ENCODE data around the gene GRK2. TPM values are rescaled to one million over a fixed set of nuclear protein-coding genes. Genes with fewer than 3 reads are reported as not detected.

GRK2 gene
- total RNA-seq, 1 donor from 2014 or later: 100 TPM

DNA sequence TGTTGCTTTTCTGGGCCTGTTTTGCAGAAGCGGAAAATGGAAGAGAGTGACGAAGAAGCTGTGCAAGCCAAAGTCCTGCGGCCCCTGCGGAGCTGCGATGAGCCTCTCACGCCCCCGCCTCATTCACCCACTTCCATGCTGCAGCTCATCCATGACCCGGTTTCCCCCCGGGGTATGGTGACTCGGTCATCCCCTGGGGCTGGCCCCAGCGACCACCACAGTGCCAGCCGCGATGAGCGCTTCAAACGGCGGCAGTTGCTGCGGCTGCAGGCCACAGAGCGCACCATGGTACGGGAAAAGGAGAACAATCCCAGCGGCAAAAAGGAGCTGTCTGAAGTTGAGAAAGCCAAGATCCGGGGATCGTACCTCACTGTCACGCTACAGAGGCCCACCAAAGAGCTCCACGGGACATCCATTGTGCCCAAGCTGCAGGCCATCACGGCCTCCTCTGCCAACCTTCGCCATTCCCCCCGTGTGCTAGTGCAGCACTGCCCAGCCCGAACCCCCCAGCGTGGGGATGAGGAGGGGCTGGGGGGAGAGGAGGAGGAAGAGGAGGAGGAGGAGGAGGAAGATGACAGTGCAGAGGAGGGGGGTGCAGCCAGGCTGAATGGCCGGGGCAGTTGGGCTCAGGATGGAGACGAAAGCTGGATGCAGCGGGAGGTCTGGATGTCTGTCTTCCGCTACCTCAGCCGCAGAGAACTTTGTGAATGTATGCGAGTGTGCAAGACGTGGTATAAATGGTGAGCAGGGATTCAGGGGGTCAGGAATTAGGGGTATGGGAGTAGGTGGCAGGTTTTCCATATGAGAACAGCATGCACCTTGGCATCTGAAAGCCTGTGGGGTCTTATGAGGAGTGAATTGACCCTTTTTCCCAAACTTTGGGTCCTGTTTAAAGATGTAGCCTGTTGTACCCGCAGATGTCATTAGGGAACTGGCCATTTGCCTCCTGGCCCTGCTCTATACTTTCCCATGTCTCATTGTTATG lies 15.9 kb upstream of the GRK2 start:
- H3K27ac ChIP-seq: no peak overlapping the region
- H3K27me3 ChIP-seq: no peaks in the 10 kb centered on the region
- no peaks in the 10 kb centered on the region for H3K9me3 ChIP-seq
- H3K4me1 ChIP-seq: peaks cover 35% of the 10 kb centered on the region
- TF ChIP-seq POLR2AphosphoS5 (IDR thresholded peaks at IDR 0.05; ENCODE audit: insufficient read depth in 1 of 2, low read depth in 1 of 2) (no peak), POLR2A (IDR thresholded peaks at IDR 0.05) (no peak)
- TF ChIP-seq, protein P1, sequence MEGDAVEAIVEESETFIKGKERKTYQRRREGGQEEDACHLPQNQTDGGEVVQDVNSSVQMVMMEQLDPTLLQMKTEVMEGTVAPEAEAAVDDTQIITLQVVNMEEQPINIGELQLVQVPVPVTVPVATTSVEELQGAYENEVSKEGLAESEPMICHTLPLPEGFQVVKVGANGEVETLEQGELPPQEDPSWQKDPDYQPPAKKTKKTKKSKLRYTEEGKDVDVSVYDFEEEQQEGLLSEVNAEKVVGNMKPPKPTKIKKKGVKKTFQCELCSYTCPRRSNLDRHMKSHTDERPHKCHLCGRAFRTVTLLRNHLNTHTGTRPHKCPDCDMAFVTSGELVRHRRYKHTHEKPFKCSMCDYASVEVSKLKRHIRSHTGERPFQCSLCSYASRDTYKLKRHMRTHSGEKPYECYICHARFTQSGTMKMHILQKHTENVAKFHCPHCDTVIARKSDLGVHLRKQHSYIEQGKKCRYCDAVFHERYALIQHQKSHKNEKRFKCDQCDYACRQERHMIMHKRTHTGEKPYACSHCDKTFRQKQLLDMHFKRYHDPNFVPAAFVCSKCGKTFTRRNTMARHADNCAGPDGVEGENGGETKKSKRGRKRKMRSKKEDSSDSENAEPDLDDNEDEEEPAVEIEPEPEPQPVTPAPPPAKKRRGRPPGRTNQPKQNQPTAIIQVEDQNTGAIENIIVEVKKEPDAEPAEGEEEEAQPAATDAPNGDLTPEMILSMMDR (IDR thresholded peaks at IDR 0.05): no peak
- peaks cover 0 to 99% of the 10 kb centered on the region in 2 donors for H3K36me3 ChIP-seq
- intact Hi-C loops (cut with DNase I): no loop called here
- no peak overlapping the region for H3K4me3 ChIP-seq
- no peak for DNase-seq (ENCODE audit: extremely low spot score in 2 of 2)

DNA sequence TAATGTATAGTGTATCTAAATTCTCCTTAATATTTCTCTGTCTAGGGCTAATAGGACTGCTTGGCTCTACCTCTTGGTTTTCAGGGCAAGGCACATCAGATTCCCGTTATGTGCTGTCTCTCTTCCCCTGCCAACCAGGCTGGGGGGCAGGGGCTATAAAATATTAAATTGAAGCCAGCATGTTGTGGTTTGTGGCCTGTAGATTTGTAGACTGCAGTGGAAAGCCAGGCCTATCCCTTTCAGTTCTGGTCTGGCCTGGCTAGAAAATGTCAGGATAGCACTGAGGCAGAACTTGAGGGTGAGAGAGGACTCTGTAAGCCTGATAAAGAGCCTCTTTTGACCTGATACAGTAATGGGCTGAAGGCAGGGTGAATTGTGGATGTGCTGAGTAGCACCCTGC lies 14.4 kb upstream of the GRK2 start:
- H3K27me3 ChIP-seq: no peaks in the 10 kb centered on the region
- H3K36me3 ChIP-seq: peaks cover 0 to 92% of the 10 kb centered on the region in 2 donors
- no peak overlapping the region for H3K4me3 ChIP-seq
- no peaks in the 10 kb centered on the region for H3K9me3 ChIP-seq
- intact Hi-C loops (cut with DNase I): no loop called here
- TF ChIP-seq POLR2A (IDR thresholded peaks at IDR 0.05) (no peak), POLR2AphosphoS5 (IDR thresholded peaks at IDR 0.05; ENCODE audit: insufficient read depth in 1 of 2, low read depth in 1 of 2) (no peak)
- TF ChIP-seq, protein P1 (IDR thresholded peaks at IDR 0.05): no peak
- H3K27ac ChIP-seq: no peak overlapping the region
- no peak for DNase-seq (ENCODE audit: extremely low spot score in 2 of 2)
- peaks cover 35% of the 10 kb centered on the region for H3K4me1 ChIP-seq

DNA sequence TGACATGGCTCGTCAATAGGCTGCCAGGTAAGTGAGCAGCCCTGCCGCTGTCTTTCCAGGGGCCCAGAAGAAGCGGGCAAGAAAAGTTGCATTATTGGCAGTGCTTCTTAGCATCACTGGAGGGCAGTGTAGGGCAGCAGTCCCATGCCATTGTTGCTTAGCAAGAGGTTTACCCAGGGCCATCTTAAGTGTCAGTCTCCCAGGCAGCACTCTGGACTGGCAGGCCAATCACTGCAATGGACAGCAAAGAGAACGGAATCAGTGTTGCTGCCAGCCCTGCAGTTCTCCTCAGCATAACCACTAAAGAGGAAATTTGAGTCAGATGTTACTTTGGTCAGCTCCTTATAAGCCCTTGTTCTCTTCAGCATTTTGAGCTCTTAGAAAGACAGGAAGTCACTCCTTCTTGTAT lies 13.4 kb upstream of the GRK2 start:
- peak in 1 of 2 donors; percentile 81 for DNase-seq (ENCODE audit: extremely low spot score in 2 of 2)
- Histone ChIP-seq H3K9me3 (no peaks in the 10 kb centered on the region), H3K27ac (no peak overlapping the region), H3K4me1 (peaks cover 35% of the 10 kb centered on the region), H3K36me3 (peaks cover 0 to 83% of the 10 kb centered on the region in 2 donors), H3K4me3 (no peak overlapping the region), H3K27me3 (no peaks in the 10 kb centered on the region)
- TF ChIP-seq, protein P1 (IDR thresholded peaks at IDR 0.05): no peak
- TF ChIP-seq POLR2A (IDR thresholded peaks at IDR 0.05) (no peak), POLR2AphosphoS5 (IDR thresholded peaks at IDR 0.05; ENCODE audit: insufficient read depth in 1 of 2, low read depth in 1 of 2) (no peak)
- intact Hi-C loops (cut with DNase I): no loop called here

DNA sequence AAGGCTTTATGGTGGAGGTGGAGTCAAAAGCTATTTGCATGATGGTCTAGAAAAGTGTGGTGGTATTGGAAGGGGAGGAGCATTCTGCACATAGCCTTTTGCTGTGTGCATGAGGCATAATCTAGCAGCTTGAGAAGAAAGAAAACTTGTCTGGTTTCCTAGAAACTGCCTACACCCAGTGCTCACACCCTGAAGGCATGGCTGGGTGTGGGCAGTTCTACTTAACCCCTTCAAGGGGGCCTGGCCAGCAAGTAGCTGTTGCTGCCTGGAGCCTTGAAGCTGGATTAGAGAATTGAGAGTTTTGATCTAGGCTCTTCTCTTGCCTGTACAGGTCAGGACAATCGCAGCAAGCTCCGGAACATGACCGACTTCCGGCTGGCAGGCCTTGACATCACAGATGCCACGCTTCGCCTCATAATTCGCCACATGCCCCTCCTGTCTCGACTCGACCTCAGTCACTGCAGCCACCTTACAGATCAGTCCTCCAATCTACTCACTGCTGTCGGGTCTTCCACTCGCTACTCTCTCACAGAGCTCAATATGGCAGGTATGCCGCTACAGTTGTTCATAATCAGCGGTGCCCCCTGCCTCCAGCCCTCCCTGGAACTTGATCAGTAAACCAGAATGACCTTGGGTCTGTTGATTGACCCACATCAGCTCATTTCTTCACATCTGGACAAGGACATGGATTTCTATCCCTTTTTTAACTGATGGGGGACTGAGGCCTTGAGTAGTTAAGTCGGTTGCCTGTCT lies 12.2 kb upstream of the GRK2 start:
- peaks cover 0 to 71% of the 10 kb centered on the region in 2 donors for H3K36me3 ChIP-seq
- no peaks in the 10 kb centered on the region for H3K9me3 ChIP-seq
- H3K27ac ChIP-seq: peak overlapping the region; percentile 9
- H3K27me3 ChIP-seq: no peaks in the 10 kb centered on the region
- H3K4me1 ChIP-seq: peaks cover 31% of the 10 kb centered on the region
- intact Hi-C loops (cut with DNase I): no loop called here
- TF ChIP-seq POLR2A (IDR thresholded peaks at IDR 0.05) (no peak), POLR2AphosphoS5 (IDR thresholded peaks at IDR 0.05; ENCODE audit: insufficient read depth in 1 of 2, low read depth in 1 of 2) (no peak)
- TF ChIP-seq, protein P1 (IDR thresholded peaks at IDR 0.05): no peak
- DNase-seq (ENCODE audit: extremely low spot score in 2 of 2): no peak
- no peak overlapping the region for H3K4me3 ChIP-seq

All from vagina (tissue), 2 donors.